B cell (primary cell): Measurements from ENCODE around the gene C6orf47.
"Not testable (repeated sequence)": the region's sequence is repeated elsewhere in the genome, so short reads cannot be mapped to it uniquely, and the experiment has no call there.

Experiments
- CTCF ChIP-seq: fragments of 200-600 bp; IDR thresholded peaks from one replicate; pipeline ENCODE4 v1.8.0; 2022; ENCODE audit warnings: antibody characterized with exemption, mild to moderate bottlenecking
- EZH2 ChIP-seq: IDR thresholded peaks from 2 replicates; pipeline ENCODE4 v1.6.1; 2012; ENCODE audit warnings: borderline replicate concordance, low read depth, mild to moderate bottlenecking, moderate library complexity, low read length; ENCODE audit not compliant: insufficient read depth, poor library complexity, severe bottlenecking

GRCh38 chr6:31709157-31709556, 48.6 kb upstream of the C6orf47 start:
- not testable (repeated sequence) for TF ChIP-seq CTCF, EZH2
